Adrenal gland (tissue), 5 donors: Measurements from ENCODE around the gene TMEM121.
"Not testable (repeated sequence)": the region's sequence is repeated elsewhere in the genome, so short reads cannot be mapped to it uniquely, and the experiment has no call there.

ENCODE experiments used
- CTCF ChIP-seq, 6 experiments: fragments of 450-650 bp in 4 of 6; fragments of 200-600 bp in 2 of 6; sonication (generic) in 1 of 6; IDR thresholded peaks; 1 replicate in 5 of 6; 2 replicates in 1 of 6; pipeline versions ENCODE4 v1.5.1 to v1.8.0; 2016 to 2021; ENCODE audit warnings: antibody characterized with exemption in 6 of 6, mild to moderate bottlenecking in 2 of 6, moderate library complexity in 1 of 6
- POLR2A ChIP-seq, 2 donors: fragments of 450-650 bp; IDR thresholded peaks; one replicate each; pipeline ENCODE4 v1.6.1; 2017; ENCODE audit warnings: antibody characterized with exemption in 2 of 2, mild to moderate bottlenecking in 2 of 2, moderate library complexity in 1 of 2
- donor health status: DM: no; HTN: no; CAD: no.

GRCh38 chr14:105561345-105561744 is 35.0 kb downstream of the TMEM121 start:
- TF ChIP-seq POLR2A, CTCF (IDR thresholded peaks at IDR 0.05): not testable (repeated sequence)
